Chondrocyte (in vitro differentiated cells): ENCODE results near the gene TBC1D16. TPM values are rescaled to one million over a fixed set of nuclear protein-coding genes. Genes with fewer than 3 reads are reported as not detected.
A peak's percentile ranks its signal among the peaks of the same experiment; 100 is the strongest.

Experiments used
- DNase-seq: peaks from one replicate; pipeline ENCODE4 v3.0.0; 2021; ENCODE audit warnings: mixed read lengths, low spot score
- H3K27ac Mint-ChIP-seq: one replicate; pipeline ENCODE4 v1.8.0; 2021; ENCODE audit warnings: mild to moderate bottlenecking, moderate library complexity, mixed read lengths; ENCODE audit not compliant: unreplicated experiment
- H3K27me3 Mint-ChIP-seq: 2 replicates; pipeline ENCODE4 v1.8.0; 2021; ENCODE audit warnings: low read depth, mixed read lengths
- H3K36me3 Mint-ChIP-seq: 2 replicates; pipeline ENCODE4 v1.8.0; 2021; ENCODE audit warnings: low read depth, mixed read lengths
- H3K4me1 Mint-ChIP-seq: 2 replicates; pipeline ENCODE4 v1.8.0; 2021; ENCODE audit warnings: low read depth, mild to moderate bottlenecking, mixed read lengths
- H3K4me3 Mint-ChIP-seq: one replicate; pipeline ENCODE4 v1.8.0; 2021; ENCODE audit warnings: mild to moderate bottlenecking, moderate library complexity, mixed read lengths; ENCODE audit not compliant: unreplicated experiment
- H3K9me3 Mint-ChIP-seq: 2 replicates; pipeline ENCODE4 v1.8.0; 2021; ENCODE audit warnings: low read depth, mixed read lengths
- total RNA-seq: library from RNA; stranded (reverse); gene quantifications from 3 replicates; pipeline ENCODE4 v1.2.1, GENCODE V29; 2021
- TF ChIP-seq, protein P1 (sequence below): fragments of 200-600 bp; sonication (generic); IDR thresholded peaks from 2 replicates; pipeline ENCODE4 v1.5.0; 2021; ENCODE audit warnings: antibody characterized with exemption, mild to moderate bottlenecking, moderate library complexity

TBC1D16 gene
- total RNA-seq, 1 donor from 2014 or later = 51.4 TPM

GRCh38 chr17:79950306-79950705 is 85.4 kb downstream of the TBC1D16 start:
- no peak overlapping the region for H3K27ac Mint-ChIP-seq
- peaks cover 13% of the 10 kb centered on the region for H3K36me3 Mint-ChIP-seq
- peak; percentile 83 for DNase-seq
- H3K4me1 Mint-ChIP-seq = peaks cover 47% of the 10 kb centered on the region
- no peak overlapping the region for H3K4me3 Mint-ChIP-seq
- TF ChIP-seq, protein P1, sequence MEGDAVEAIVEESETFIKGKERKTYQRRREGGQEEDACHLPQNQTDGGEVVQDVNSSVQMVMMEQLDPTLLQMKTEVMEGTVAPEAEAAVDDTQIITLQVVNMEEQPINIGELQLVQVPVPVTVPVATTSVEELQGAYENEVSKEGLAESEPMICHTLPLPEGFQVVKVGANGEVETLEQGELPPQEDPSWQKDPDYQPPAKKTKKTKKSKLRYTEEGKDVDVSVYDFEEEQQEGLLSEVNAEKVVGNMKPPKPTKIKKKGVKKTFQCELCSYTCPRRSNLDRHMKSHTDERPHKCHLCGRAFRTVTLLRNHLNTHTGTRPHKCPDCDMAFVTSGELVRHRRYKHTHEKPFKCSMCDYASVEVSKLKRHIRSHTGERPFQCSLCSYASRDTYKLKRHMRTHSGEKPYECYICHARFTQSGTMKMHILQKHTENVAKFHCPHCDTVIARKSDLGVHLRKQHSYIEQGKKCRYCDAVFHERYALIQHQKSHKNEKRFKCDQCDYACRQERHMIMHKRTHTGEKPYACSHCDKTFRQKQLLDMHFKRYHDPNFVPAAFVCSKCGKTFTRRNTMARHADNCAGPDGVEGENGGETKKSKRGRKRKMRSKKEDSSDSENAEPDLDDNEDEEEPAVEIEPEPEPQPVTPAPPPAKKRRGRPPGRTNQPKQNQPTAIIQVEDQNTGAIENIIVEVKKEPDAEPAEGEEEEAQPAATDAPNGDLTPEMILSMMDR = no peak
- no peaks in the 10 kb centered on the region for H3K27me3 Mint-ChIP-seq
- H3K9me3 Mint-ChIP-seq = no peaks in the 10 kb centered on the region

DNA sequence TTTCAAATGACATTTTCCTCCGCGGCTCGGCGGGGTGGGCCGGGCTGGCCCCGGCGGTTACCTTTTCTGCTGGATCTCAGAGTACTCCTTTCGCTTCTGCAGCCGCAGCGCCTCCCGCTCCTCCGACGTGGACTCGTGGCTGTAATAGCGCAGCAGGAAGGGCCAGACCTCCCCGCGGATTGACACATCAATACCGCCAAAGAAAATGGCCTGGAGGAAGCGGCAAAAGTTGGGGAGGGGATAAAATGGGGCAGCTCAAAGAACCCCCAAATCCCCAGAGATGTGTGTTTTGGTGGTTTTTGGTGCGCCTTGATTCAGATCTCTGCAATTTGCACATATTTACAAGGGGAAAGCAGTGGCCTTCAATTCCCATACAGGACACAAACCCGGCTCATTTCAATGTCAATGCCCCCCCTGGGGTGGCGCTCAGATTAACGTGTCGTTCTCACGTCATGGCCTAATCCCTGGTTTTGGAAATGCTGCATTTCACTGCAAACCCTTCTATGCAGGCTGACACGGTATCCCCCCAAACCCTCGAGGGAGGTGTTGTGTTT is 85.9 kb downstream of the TBC1D16 start:
- Mint-ChIP-seq H3K27me3 (no peaks in the 10 kb centered on the region), H3K4me1 (peaks cover 41% of the 10 kb centered on the region), H3K9me3 (no peaks in the 10 kb centered on the region), H3K27ac (peak overlapping the region; percentile 68), H3K36me3 (peaks cover 13% of the 10 kb centered on the region), H3K4me3 (no peak overlapping the region)
- TF ChIP-seq, protein P1 = no peak
- DNase-seq = peak; percentile 79

GRCh38 chr17:79948945-79949655 is 86.6 kb downstream of the TBC1D16 start:
- no peak overlapping the region for H3K4me3 Mint-ChIP-seq
- H3K36me3 Mint-ChIP-seq = peaks cover 17% of the 10 kb centered on the region

DNA sequence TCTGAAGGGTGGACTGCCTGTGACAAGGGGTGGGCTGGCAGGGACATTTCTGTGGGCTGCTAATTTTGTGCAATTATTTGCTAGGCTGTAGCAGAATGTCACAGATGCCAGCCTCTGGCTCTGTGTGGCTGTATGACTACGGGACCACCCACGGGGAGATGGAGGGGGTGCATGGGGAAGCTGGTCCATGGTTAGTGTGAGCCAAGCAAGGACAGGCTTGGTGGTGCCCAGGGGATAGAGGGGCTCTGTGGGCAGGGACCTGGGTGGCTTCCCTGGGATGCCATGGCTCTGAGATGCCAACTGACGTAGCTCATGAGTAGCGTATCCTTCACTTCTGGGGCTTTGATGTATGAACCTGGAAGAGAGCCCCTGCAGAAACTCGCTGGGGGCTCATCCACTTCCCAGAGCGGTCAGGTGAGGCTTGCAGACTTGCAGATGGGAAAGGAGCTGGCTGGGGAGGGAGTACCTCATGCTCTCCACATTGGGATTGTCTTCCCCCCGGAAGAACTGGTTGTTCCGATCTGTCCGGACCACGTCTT is 87.2 kb downstream of the TBC1D16 start:
- Mint-ChIP-seq H3K4me3 (no peak overlapping the region), H3K27me3 (no peaks in the 10 kb centered on the region), H3K9me3 (no peaks in the 10 kb centered on the region), H3K27ac (no peak overlapping the region), H3K36me3 (peaks cover 23% of the 10 kb centered on the region), H3K4me1 (peaks cover 29% of the 10 kb centered on the region)
- DNase-seq = peak; percentile 42
- TF ChIP-seq, protein P1 = no peak

More at GRCh38 chr17:79948945-79949655, 86.6 kb downstream of the TBC1D16 start:
- H3K27me3 Mint-ChIP-seq = no peaks in the 10 kb centered on the region
- TF ChIP-seq, protein P1 = no peak
- peak; percentile 79 for DNase-seq
- H3K4me1 Mint-ChIP-seq = peaks cover 35% of the 10 kb centered on the region
- no peaks in the 10 kb centered on the region for H3K9me3 Mint-ChIP-seq
- no peak overlapping the region for H3K27ac Mint-ChIP-seq

- Mint-ChIP-seq H3K4me3 (no peak overlapping the region), H3K27ac (no peak overlapping the region), H3K36me3 (peaks cover 28% of the 10 kb centered on the region), H3K27me3 (no peaks in the 10 kb centered on the region), H3K4me1 (peaks cover 19% of the 10 kb centered on the region), H3K9me3 (no peaks in the 10 kb centered on the region)
- DNase-seq = peak; percentile 88
- TF ChIP-seq, protein P1 = no peak
These were observed 88.2 kb downstream of the TBC1D16 start for GRCh38 chr17:79947351-79948031.
